Measurements from ENCODE around the gene AFF1. TPM values are rescaled to one million over a fixed set of nuclear protein-coding genes. Genes with fewer than 3 reads are reported as not detected.
"Not testable (repeated sequence)": the region's sequence is repeated elsewhere in the genome, so short reads cannot be mapped to it uniquely, and the experiment has no call there.

The AFF1 gene
- total RNA-seq, 1 donor from 2014 or later = 194 TPM

DNA sequence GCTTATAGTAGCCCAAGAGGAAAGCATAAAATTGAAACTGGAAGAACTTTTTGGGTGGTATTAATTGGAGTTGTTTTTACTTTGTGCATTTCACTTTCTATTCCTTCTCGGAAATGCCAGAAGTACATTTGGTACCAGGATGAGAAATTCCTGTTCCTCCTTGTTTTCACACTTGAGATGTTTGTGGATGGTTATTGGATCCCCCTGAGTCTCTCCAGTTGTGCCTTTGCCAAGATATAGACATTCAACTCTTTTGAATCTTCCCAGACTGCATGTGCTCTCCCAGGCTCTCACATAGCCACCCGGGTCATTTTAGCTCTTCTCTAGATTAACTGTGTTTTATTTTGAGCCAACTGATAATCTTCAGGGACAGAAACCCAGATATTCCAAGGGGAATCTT, 120.5 kb downstream of the AFF1 start:
- no peak for DNase-seq (ENCODE audit: low spot score)

DNA sequence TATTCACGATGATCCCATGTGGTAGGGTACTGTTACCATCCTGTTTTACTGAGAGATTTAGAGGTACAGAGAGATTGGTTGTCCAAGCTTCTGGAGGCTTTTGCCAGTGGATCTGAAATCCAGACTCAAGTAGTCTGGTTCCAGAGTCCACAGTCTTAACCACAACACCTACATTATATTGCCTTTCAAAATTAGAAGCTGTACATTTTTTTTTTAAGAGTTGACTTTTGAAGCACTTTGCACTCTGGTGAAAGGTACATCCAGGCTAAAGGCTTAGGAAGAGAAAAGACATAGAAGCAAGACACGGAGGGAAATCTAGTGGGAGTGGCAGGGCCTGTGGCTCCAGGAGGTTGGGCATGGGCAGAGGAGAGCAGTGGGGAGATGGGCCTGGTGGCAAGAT, 122.1 kb downstream of the AFF1 start:
- no peak for DNase-seq (ENCODE audit: low spot score)

GRCh38 chr4:87057835-87058355, 123.1 kb downstream of the AFF1 start:
- DNase-seq (ENCODE audit: low spot score) = no peak

- no peak for DNase-seq (ENCODE audit: low spot score)
Observed at GRCh38 chr4:87058356-87059073, 123.7 kb downstream of the AFF1 start.

DNA sequence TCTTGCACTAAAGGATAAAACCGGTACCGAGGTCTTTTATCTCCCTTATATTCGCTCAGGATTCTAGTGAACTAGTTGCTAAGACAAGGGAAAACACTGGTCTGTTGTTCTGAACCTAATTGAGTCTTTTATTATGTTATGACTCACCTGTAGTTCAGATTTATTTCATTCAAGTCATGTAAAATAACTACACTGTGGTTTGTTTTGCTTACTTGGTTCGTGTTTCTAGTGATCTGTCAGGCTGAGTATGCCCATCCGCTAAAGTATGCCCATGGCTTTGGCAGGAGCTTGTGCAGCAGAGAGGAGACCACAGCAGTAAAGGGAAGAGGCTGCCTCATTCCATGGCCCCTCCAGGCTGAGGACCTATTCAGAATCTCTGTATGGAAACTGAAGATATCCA, 126.1 kb downstream of the AFF1 start:
- no peak for DNase-seq (ENCODE audit: low spot score)

DNA sequence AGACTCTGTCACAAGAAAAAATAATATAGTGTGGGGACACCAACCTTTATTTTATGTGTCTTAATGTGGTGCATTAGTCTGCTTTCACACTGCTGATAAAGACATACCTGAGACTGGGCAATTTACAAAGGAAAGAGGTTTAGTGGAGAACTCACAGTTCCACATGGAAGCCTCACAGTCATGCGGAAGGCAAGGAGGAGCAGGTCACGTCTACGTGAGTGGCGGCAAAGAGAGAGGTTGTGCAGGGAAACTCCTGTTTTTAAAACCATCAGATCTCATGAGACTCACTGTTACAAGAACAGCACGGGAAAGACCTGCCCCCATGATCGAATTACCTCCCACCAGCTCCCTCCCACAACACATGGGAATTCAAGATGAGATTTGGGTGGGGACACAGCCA, 130.2 kb downstream of the AFF1 start:
- DNase-seq (ENCODE audit: low spot score) = no peak

DNA sequence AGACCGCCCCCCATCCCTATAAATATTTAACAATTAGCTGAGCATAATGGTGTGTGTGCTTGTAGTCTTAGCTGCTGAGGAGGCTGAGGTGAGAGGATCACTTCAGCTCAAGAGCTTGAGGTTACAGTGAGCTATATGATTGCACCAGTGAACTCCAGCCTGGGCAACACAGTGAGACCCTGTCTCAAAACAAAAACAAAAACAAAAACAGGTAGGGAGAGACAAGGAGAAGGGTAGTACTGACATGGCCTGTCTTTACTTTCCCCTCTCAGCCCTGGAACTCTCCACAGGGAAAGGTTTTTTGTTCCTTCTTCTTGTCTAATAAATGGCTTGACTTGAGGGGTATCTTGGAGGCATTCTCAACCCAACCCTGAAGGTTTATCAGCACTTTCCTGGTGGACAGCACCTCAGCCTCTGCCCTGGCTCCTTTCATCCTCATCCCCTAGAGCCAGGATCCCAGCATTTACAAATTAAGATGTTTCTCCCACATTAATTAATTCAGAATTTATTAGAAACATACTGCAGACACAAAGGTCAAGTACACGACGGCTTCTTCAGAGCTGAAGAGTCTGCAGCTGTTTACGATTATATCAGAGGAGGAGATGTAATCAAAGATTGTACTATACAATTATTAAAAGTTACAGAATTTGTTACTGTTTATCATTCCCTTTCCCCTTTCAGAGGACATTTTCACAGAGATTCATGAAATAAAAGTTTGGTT, 131.8 kb downstream of the AFF1 start:
- DNase-seq (ENCODE audit: low spot score) = no peak

DNA sequence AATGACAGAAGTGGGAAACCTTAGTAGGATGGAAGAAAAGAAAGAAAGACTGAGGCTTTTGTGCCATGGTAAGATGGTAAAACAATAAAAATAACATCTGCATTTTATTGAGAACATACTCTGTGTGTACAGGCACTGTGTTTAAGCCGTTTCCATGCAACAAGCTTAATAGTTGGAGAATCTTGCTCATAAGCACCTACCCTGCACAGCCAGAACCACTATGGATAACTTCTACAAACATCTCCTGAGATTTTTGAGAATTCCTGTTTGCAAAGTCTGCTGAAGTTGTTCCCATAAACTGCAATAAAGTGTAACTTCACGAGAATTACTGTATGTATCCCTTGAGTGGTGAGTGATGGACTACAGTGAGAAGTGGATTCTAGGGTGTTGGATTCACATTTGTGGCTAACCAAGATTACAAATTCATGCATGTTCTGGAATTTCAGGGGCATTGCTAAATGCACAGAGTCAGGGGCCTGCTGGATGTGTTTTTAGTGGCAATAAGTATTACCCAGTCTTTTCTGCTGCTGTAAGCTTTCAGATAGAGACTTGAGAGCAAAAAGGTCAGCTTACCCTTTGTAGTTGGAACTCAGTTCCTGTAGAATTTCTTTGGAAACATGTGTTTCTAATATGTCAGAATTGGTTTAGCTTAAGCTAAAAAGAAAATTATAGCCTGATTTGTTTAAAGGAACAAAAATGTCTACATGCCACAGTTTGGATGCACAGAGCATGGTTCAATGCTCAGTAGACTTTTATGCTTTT, 132.5 kb downstream of the AFF1 start:
- no peak for DNase-seq (ENCODE audit: low spot score)

GRCh38 chr4:87068583-87069021, 133.8 kb downstream of the AFF1 start:
- DNase-seq (ENCODE audit: low spot score) = no peak

DNA sequence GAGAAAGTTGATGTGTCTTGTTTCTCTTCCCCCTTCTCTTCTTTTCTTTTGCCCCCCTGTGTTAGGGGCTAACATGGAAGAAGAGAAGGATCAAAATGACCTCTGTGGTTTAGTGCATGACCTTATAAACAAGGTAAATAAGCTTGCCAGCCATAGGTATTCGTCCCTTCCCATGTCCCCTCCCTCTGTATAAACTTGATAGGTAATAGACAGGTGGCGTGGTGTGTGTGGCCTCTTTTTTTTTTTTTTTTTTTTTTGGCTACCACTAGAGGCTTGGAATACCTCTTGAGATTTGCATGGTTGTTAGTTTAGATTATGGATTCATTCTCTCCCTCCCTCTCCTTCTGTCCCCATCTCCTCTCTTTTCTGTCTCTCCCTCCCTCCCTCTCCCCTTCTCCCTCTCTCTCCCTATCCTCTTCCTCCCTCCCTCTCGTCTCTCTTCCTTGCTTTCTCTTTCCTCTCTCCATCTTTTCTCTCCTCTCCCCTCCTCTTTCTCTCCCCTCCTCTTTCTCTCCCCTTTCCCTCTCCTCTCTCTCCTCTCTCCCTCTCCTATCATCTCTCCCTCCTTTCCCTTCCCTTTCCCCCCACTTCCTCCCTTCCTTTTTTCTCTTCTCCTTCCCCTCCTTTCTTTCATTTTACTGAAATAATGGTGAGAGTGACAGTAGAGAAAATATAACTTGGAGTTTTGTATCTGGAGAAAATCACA, 134.4 kb downstream of the AFF1 start:
- no peak for DNase-seq (ENCODE audit: low spot score)

DNA sequence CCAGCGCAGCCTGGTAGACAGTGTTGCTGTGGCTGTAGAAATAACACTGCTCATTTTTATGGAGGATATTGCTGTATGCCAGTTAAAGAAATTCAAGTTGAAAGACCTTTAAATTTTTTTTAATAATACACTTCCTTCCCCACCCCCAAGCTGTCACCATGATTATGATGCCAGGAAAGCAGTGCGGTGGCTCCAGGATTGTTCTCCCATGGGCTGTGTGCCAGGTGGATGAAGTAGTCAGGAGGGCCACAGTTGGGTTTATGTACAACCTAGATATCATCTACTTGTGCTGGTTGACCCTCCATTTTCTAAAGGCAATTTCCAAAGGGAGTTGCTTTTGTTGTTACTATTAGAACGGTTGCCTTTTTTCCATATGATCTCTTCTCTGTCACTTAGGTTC, 136.6 kb downstream of the AFF1 start:
- DNase-seq (ENCODE audit: low spot score) = no peak

DNA sequence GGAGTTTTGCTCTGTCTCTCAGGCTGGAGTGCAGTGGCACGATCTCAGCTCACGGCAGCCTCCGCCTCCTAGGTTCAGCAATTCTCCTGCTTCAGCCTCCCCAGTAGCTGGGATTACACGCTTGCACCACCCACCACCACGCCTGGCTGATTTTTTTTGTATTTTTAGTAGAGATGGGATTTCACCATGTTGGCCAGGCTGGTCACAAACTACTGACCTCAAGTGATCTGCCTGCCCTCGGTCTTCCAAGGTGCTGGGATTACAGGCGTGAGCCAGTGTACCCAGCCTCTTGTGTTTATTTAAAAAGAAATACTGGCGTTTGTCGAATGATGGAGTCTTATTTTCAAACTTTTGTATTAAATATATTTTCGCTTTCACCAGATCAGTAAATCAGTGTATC, 137.7 kb downstream of the AFF1 start:
- not testable (repeated sequence) for DNase-seq (ENCODE audit: low spot score)

GRCh38 chr4:87073199-87074120, 138.6 kb downstream of the AFF1 start:
- DNase-seq (ENCODE audit: low spot score) = peak; percentile 64

- DNase-seq (ENCODE audit: low spot score) = no peak
Observed at GRCh38 chr4:87074121-87074488, 139.3 kb downstream of the AFF1 start.

DNA sequence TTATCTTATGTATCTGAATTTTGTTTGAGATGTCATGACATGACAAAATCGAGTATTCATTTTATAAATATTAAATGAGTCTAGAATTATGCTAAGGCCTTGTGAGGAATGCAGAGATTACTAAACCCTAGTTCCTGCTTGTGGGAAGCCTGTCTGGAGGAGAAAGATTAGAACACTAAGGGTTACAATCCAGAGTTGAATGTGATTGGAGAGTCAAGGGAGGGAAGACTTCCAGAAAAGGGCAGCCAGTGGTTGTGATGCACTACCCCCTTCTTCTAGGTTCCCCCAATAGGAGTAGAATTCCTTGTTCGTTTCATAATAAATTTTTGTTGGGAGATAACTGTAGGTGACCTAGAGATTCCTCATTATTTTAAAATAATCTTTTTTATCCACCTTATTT, 141.1 kb downstream of the AFF1 start:
- no peak for DNase-seq (ENCODE audit: low spot score)

- no peak for DNase-seq (ENCODE audit: low spot score)
Observed at GRCh38 chr4:87076690-87077358, 142.0 kb downstream of the AFF1 start.

DNA sequence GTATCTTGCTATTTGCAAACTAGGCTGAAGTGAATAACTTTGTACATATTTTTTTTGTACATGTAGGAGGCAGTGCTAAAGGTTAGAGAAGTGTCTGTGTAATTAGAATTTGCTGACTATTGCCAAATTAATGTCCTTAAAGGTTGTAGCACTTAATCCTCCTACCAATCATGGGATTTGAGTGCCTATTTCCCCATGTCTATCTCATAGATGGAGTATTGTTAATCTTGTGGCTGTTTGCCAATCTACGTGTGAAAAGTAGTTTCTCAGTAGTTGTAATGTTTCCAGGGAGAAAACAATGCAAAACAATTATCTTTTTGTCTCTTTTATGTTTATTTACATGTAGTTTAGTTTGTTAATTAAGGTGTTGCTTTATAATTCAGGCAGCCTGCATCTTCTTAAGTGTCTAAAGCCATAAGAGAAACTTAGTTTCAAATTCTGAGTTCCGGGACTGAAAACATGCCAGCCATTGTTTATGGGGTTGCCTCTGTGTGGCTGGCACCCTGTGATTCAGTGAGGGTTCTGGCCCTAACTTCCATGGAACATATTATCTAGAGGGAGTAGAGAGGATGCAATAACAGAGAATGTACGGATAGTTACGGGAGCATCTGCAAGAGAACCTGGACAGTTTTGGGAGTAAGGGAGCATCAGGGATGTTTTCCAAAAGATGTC, 143.2 kb downstream of the AFF1 start:
- no peak for DNase-seq (ENCODE audit: low spot score)

GRCh38 chr4:87078987-87079486, 144.2 kb downstream of the AFF1 start:
- DNase-seq (ENCODE audit: low spot score) = no peak

DNA sequence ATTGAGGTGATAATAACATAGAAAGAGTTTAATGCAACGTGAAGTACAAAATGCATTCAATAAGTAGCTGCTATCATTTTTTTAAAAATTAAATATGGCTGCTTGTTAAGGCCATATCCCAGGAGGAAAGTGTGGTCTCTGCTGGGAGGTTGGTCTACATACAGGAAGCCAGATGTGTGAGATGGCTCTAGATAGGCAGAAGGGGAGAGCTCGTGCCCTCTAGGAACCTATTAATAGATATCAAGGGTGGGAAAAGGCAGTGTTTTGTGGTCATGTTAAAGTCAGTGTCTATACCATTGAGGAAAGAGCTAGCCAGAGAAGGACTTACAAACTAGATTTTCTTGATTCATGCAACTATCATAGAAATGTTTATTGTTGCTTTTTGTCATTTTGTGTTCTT, 145.2 kb downstream of the AFF1 start:
- DNase-seq (ENCODE audit: low spot score) = no peak
